Panc1 (cell line): ENCODE measurements around the gene WBP1L. TPM values are rescaled to one million over a fixed set of nuclear protein-coding genes. Genes with fewer than 3 reads are reported as not detected.

ENCODE experiments used
- ATAC-seq: fragments of 200-7000 bp; cut with Tn5 transposase; 2 replicates; pipeline ENCODE4 v1.9.1; 2020; ENCODE audit warnings: mild to moderate bottlenecking, moderate library complexity
- BruUV-seq: library from RNA; stranded (reverse); fragments of 400-500 nt; replicated peaks from 2 replicates; lab custom pipeline; 2021; lab: Mats Ljungman, UMichigan
- CTCF ChIA-PET: fragments of 300-600 bp; sonication (Branson Sonifier 250); formaldehyde crosslinking; loops from one replicate; lab custom pipeline; 2022; ENCODE audit warnings: antibody characterized with exemption; lab: Charles Lee
- POLR2A ChIA-PET: fragments of 300-600 bp; sonication (Branson Sonifier 250); formaldehyde crosslinking; loops from one replicate; lab custom pipeline; 2022; ENCODE audit warnings: antibody characterized with exemption; lab: Charles Lee
- DNase-seq: peaks from one replicate; pipeline ENCODE4 v3.0.0-alpha.2; 2010; ENCODE audit warnings: low read depth, low spot score
- H3K27ac ChIP-seq: 2 replicates; pipeline ENCODE4 v1.5.1; 2011; ENCODE audit warnings: mild to moderate bottlenecking, low read length, inconsistent platforms
- H3K27me3 ChIP-seq: fragments of 200-500 bp; sonication (Bioruptor generic); 2 replicates; pipeline ENCODE4 v1.6.0; 2014; ENCODE audit warnings: low read length, inconsistent platforms; ENCODE audit not compliant: control insufficient read depth, insufficient read depth
- H3K36me3 ChIP-seq: fragments of 200-500 bp; sonication (Bioruptor generic); 2 replicates; pipeline ENCODE4 v1.5.1; 2014; ENCODE audit warnings: inconsistent platforms, mild to moderate bottlenecking, low read length, moderate library complexity; ENCODE audit not compliant: control insufficient read depth, insufficient read depth
- H3K4me1 ChIP-seq: 2 replicates; pipeline ENCODE4 v1.5.1; 2011; ENCODE audit warnings: inconsistent platforms, mild to moderate bottlenecking, low read length, moderate library complexity; ENCODE audit not compliant: control insufficient read depth, insufficient read depth
- H3K4me3 ChIP-seq, 2 experiments: 2 replicates each; pipeline ENCODE4 v1.5.1; 2011 to 2012; ENCODE audit warnings: low read depth in 2 of 2, low read length in 2 of 2, mild to moderate bottlenecking in 2 of 2, inconsistent platforms in 1 of 2, moderate library complexity in 1 of 2
- H3K9me3 ChIP-seq: fragments of 200-500 bp; sonication (Bioruptor generic); 2 replicates; pipeline ENCODE4 v1.5.1; 2014; ENCODE audit warnings: low read depth, mild to moderate bottlenecking, inconsistent platforms, low read length, moderate library complexity; ENCODE audit not compliant: control insufficient read depth, insufficient read depth
- CTCF ChIP-seq: fragments of 450-650 bp; IDR thresholded peaks from 2 replicates; pipeline ENCODE4 v1.5.1; 2017; ENCODE audit warnings: mild to moderate bottlenecking
- POLR2AphosphoS5 ChIP-seq: IDR thresholded peaks from 2 replicates; pipeline ENCODE4 v1.6.1; 2012; ENCODE audit warnings: mild to moderate bottlenecking, low read depth, low read length, moderate library complexity
- REST ChIP-seq, 2 experiments: IDR thresholded peaks; 2 replicates each; pipeline ENCODE4 v1.6.1; 2011 to 2012; ENCODE audit warnings: low read depth in 2 of 2, control low read depth in 1 of 2, low read length in 1 of 2, mild to moderate bottlenecking in 1 of 2, moderate library complexity in 1 of 2; ENCODE audit not compliant: insufficient read depth in 1 of 2
- SIN3A ChIP-seq: IDR thresholded peaks from 2 replicates; pipeline ENCODE4 v1.6.1; 2012; ENCODE audit warnings: low read depth, mild to moderate bottlenecking, low read length, moderate library complexity, borderline replicate concordance; ENCODE audit not compliant: insufficient read depth
- TCF7L2 ChIP-seq: IDR thresholded peaks from 2 replicates; pipeline ENCODE4 v1.6.1; 2011; ENCODE audit warnings: mild to moderate bottlenecking, low read depth, low read length, inconsistent platforms
- in situ Hi-C: cut with HindIII; loops from 2 replicates; pipeline ENCODE4 v1.10.0; 2016; ENCODE audit warnings: low sequenced_read_pairs, low pct_unique_long_range_greater_than_20kb
- intact Hi-C: fragments of 100-400 bp; cut with micrococcal nuclease; formaldehyde crosslinking; loops from one replicate; pipeline ENCODE4 v1.10.0; 2022; ENCODE audit not compliant: unreplicated experiment
- total RNA-seq: library from RNA; stranded (reverse); gene quantifications from one replicate; pipeline ENCODE4 v1.2.1, GENCODE V29; 2021; ENCODE audit not compliant: unreplicated experiment

The WBP1L gene
- total RNA-seq, 1 experiment from 2014 or later: 91.3 TPM

GRCh38 chr10:102702742-102703141 lies 41.0 kb upstream of the WBP1L start:
- no peak for ATAC-seq
- H3K4me3 ChIP-seq: no peak overlapping the region
- TF ChIP-seq TCF7L2 (no peak), CTCF (no peak), SIN3A (no peak), REST (IDR thresholded peaks at IDR 0.05; ENCODE audit: insufficient read depth in 1 of 2, low read depth in 2 of 2, low read length in 1 of 2) (no peak), POLR2AphosphoS5 (no peak)
- ChIA-PET POLR2A (interaction anchor here (0.7 kb wide), 1 partner anchor 491 kb away, joined by 3 read pairs; no protein-coding TSS in a partner anchor), CTCF (interaction anchor here (0.7 kb wide), 2 partner anchors 11 to 376 kb away, joined by 6 to 7 read pairs; no protein-coding TSS in a partner anchor)
- no peak for DNase-seq
- H3K27me3 ChIP-seq: no peaks in the 10 kb centered on the region
- in situ Hi-C loops: no loop called here
- H3K36me3 ChIP-seq: peaks cover 12% of the 10 kb centered on the region
- BruUV-seq: no TSS peak
- intact Hi-C loops: no loop called here
- no peaks in the 10 kb centered on the region; the same call in 1 of the 2 replicates for H3K4me1 ChIP-seq
- no peaks in the 10 kb centered on the region for H3K9me3 ChIP-seq
- H3K27ac ChIP-seq: no peak overlapping the region

GRCh38 chr10:102704915-102705314 lies 38.8 kb upstream of the WBP1L start:
- CTCF ChIA-PET: no interaction called here
- no peak overlapping the region for H3K4me3 ChIP-seq
- BruUV-seq: no TSS peak
- ATAC-seq (no peak), DNase-seq (no peak)
- no peak overlapping the region for H3K27ac ChIP-seq
- POLR2A ChIA-PET: no interaction called here
- TF ChIP-seq CTCF (no peak), TCF7L2 (no peak), SIN3A (no peak), POLR2AphosphoS5 (no peak), REST (IDR thresholded peaks at IDR 0.05; ENCODE audit: insufficient read depth in 1 of 2, low read depth in 2 of 2, low read length in 1 of 2) (no peak)
- H3K27me3 ChIP-seq: no peaks in the 10 kb centered on the region
- H3K9me3 ChIP-seq: no peaks in the 10 kb centered on the region
- no peaks in the 10 kb centered on the region; the same call in none of the 2 replicates for H3K4me1 ChIP-seq
- H3K36me3 ChIP-seq: no peaks in the 10 kb centered on the region
- intact Hi-C loops (no loop called here), in situ Hi-C loops (no loop called here)
